Left ventricle myocardium inferior (tissue), 1 donor: Measurements from ENCODE around the gene MYL6. TPM values are rescaled to one million over a fixed set of nuclear protein-coding genes. Genes with fewer than 3 reads are reported as not detected.

ENCODE experiments used
- DNase-seq: peaks from one replicate; pipeline ENCODE4 v3.0.0-alpha.2; 2020
- H3K27ac ChIP-seq: fragments of 200-600 bp; replicated peaks from 2 replicates; pipeline ENCODE4 v1.8.0; 2021
- H3K27me3 ChIP-seq: fragments of 200-600 bp; 2 replicates; pipeline ENCODE4 v1.8.0; 2021; ENCODE audit warnings: low read depth
- H3K36me3 ChIP-seq: fragments of 200-600 bp; 2 replicates; pipeline ENCODE4 v1.8.0; 2021
- H3K4me1 ChIP-seq: fragments of 200-600 bp; 2 replicates; pipeline ENCODE4 v1.8.0; 2021
- H3K4me3 ChIP-seq: fragments of 200-600 bp; 2 replicates; pipeline ENCODE4 v1.8.0; 2021; ENCODE audit warnings: mild to moderate bottlenecking, moderate library complexity
- H3K9me3 ChIP-seq: fragments of 200-600 bp; replicated peaks from 2 replicates; pipeline ENCODE4 v1.8.0; 2021
- CTCF ChIP-seq: fragments of 200-600 bp; IDR thresholded peaks from 2 replicates; pipeline ENCODE4 v1.8.0; 2021; ENCODE audit warnings: antibody characterized with exemption, mild to moderate bottlenecking, borderline replicate concordance
- intact Hi-C: fragments of 100-400 bp; cut with micrococcal nuclease; formaldehyde crosslinking; loops from one replicate; pipeline ENCODE4 v1.11.0; 2022
- total RNA-seq: library from RNA; stranded (reverse); fragmentation: NEBNext Ultra II Directional; extraction: Animal tissue kit (Norgen Biotek cat#: 25700); gene quantifications from one replicate; pipeline ENCODE4 v1.2.1, GENCODE V29; 2021
- donor health status: DM: no; HTN: yes; CAD: no; lungs with severe emphysema.

Gene MYL6
- total RNA-seq, 1 donor from 2014 or later: 508 TPM

- peaks cover 17% of the 10 kb centered on the region for H3K4me1 ChIP-seq
- no peak for TF ChIP-seq CTCF
- H3K36me3 ChIP-seq: peaks cover 80% of the 10 kb centered on the region
- no peak overlapping the region for H3K27ac ChIP-seq
- H3K4me3 ChIP-seq: no peak overlapping the region
- H3K9me3 ChIP-seq: no peaks in the 10 kb centered on the region
- DNase-seq: no peak
- H3K27me3 ChIP-seq: no peaks in the 10 kb centered on the region
- intact Hi-C loops: no loop called here
These were observed 49.8 kb downstream of the MYL6 start for GRCh38 chr12:56208006-56208405.

Other genes starting within 250 kb of the MYL6 start
- gene PYM1, start 230.5 kb upstream of the MYL6 start, total RNA-seq: 14.8 TPM
- 6.5 TPM for gene DGKA, start 227.2 kb upstream of the MYL6 start, total RNA-seq
- 0.16 TPM for gene PMEL, start 192.3 kb upstream of the MYL6 start, total RNA-seq
- gene CDK2, start 191.5 kb upstream of the MYL6 start, total RNA-seq: 7.3 TPM
- gene RAB5B, start 184.3 kb upstream of the MYL6 start, total RNA-seq: 111 TPM
- 36.0 TPM for gene SUOX, start 161.1 kb upstream of the MYL6 start, total RNA-seq
- gene IKZF4, start 137.3 kb upstream of the MYL6 start, total RNA-seq: 8.4 TPM
- 48.7 TPM for gene RPS26, start 116.4 kb upstream of the MYL6 start, total RNA-seq
- 2.3 TPM for gene ERBB3, start 78.2 kb upstream of the MYL6 start, total RNA-seq
- gene PA2G4, start 53.8 kb upstream of the MYL6 start, total RNA-seq: 65.7 TPM
- gene RPL41, start 41.7 kb upstream of the MYL6 start, total RNA-seq: 1,892 TPM
- gene ZC3H10, start 40.1 kb upstream of the MYL6 start, total RNA-seq: 4.9 TPM
- 23.2 TPM for gene ESYT1, start 30.1 kb upstream of the MYL6 start, total RNA-seq
- gene MYL6B, start 5.8 kb upstream of the MYL6 start, total RNA-seq: 54.1 TPM
- 67.1 TPM for gene SMARCC2, start 31.1 kb downstream of the MYL6 start, total RNA-seq
- 51.4 TPM for gene RNF41, start 63.6 kb downstream of the MYL6 start, total RNA-seq
- gene NABP2, start 66.0 kb downstream of the MYL6 start, total RNA-seq: 20.3 TPM
- gene SLC39A5, start 71.7 kb downstream of the MYL6 start, total RNA-seq: not detected
- gene ANKRD52, start 100.0 kb downstream of the MYL6 start, total RNA-seq: 25.1 TPM
- gene COQ10A, start 108.6 kb downstream of the MYL6 start, total RNA-seq: 203 TPM
- 780 TPM for gene CS, start 142.0 kb downstream of the MYL6 start, total RNA-seq
- 33.4 TPM for gene CNPY2, start 157.6 kb downstream of the MYL6 start, total RNA-seq
- 49.5 TPM for gene PAN2, start 175.6 kb downstream of the MYL6 start, total RNA-seq
- gene IL23A, start 180.5 kb downstream of the MYL6 start, total RNA-seq: not detected
- gene STAT2, start 201.7 kb downstream of the MYL6 start, total RNA-seq: 34.9 TPM
- not detected for gene APOF, start 204.5 kb downstream of the MYL6 start, total RNA-seq